Common myeloid progenitor, CD34-positive (primary cell): Measurements from ENCODE around the gene MMP15.

Experiments used
- CTCF ChIA-PET: fragments of 350-600 bp; sonication (Branson Sonifier 250); formaldehyde crosslinking; loops from one replicate; lab custom pipeline; 2021; ENCODE audit warnings: antibody characterized with exemption; lab: Charles Lee
- POLR2A ChIA-PET: fragments of 350-600 bp; sonication (Branson Sonifier 250); formaldehyde crosslinking; loops from one replicate; lab custom pipeline; 2021; ENCODE audit warnings: antibody characterized with exemption; lab: Charles Lee
- DNase-seq, 3 donors: peaks; one replicate each; pipeline versions ENCODE4 v3.0.0 to v3.0.0-alpha.2; 2013
- H3K27ac ChIP-seq, 2 experiments: 1 replicate in 1 of 2; 2 replicates in 1 of 2; pipeline ENCODE4 v1.7.0; 2013; ENCODE audit warnings: inconsistent platforms in 2 of 2, low read length in 2 of 2, mild to moderate bottlenecking in 2 of 2, low read depth in 1 of 2, moderate library complexity in 1 of 2; ENCODE audit not compliant: severe bottlenecking in 2 of 2, insufficient read depth in 1 of 2, poor library complexity in 1 of 2
- H3K27me3 ChIP-seq, 5 experiments: replicated peaks in 2 of 5; 1 replicate in 3 of 5; 2 replicates in 2 of 5; pipeline versions ENCODE4 v1.6.1 to v1.7.0; 2013; ENCODE audit warnings: low read length in 4 of 5, mild to moderate bottlenecking in 2 of 5, moderate library complexity in 2 of 5, inconsistent platforms in 1 of 5; ENCODE audit not compliant: insufficient read depth in 5 of 5, control insufficient read depth in 4 of 5
- H3K36me3 ChIP-seq, 4 experiments: 1 replicate in 2 of 4; 2 replicates in 2 of 4; pipeline versions ENCODE4 v1.6.1 to v1.7.0; 2013; ENCODE audit warnings: low read length in 3 of 4, control low read depth in 1 of 4, mild to moderate bottlenecking in 1 of 4; ENCODE audit not compliant: control insufficient read depth in 4 of 4, insufficient read depth in 4 of 4
- H3K4me1 ChIP-seq, 4 experiments: 1 replicate in 3 of 4; 2 replicates in 1 of 4; pipeline versions ENCODE4 v1.6.1 to v1.7.1; 2013; ENCODE audit warnings: low read length in 3 of 4, mild to moderate bottlenecking in 3 of 4, control low read depth in 1 of 4, inconsistent platforms in 1 of 4, moderate library complexity in 1 of 4; ENCODE audit not compliant: control insufficient read depth in 4 of 4, insufficient read depth in 4 of 4; ENCODE audit errors: control extremely low read depth in 1 of 4
- H3K4me3 ChIP-seq, 7 experiments: 1 replicate in 4 of 7; 2 replicates in 3 of 7; pipeline versions ENCODE4 v1.5.1 to v1.7.0; 2013; ENCODE audit warnings: mild to moderate bottlenecking in 7 of 7, low read length in 6 of 7, moderate library complexity in 6 of 7, inconsistent platforms in 2 of 7, low read depth in 2 of 7, control low read depth in 1 of 7; ENCODE audit not compliant: insufficient read depth in 4 of 7, control insufficient read depth in 1 of 7; ENCODE audit errors: extremely low read depth in 1 of 7
- H3K9me3 ChIP-seq, 5 experiments: 1 replicate in 4 of 5; 2 replicates in 1 of 5; pipeline versions ENCODE4 v1.6.1 to v1.7.1; 2013; ENCODE audit warnings: low read length in 4 of 5, mild to moderate bottlenecking in 2 of 5, inconsistent platforms in 1 of 5, low read depth in 1 of 5, moderate library complexity in 1 of 5; ENCODE audit not compliant: control insufficient read depth in 4 of 5, insufficient read depth in 2 of 5; ENCODE audit errors: control extremely low read depth in 1 of 5
- WGBS: methylation state at CpG from one replicate; pipeline ENCODE4 v1.1.5; 2013; ENCODE audit not compliant: insufficient coverage; 5-methylcytosine and 5-hydroxymethylcytosine counted together

The MMP15 gene

GRCh38 chr16:58039829-58040495 lies 14.4 kb downstream of the MMP15 start:
- Histone ChIP-seq H3K27me3 (no peaks in the 10 kb centered on the region), H3K4me1 (no peaks in the 10 kb centered on the region), H3K36me3 (no peaks in the 10 kb centered on the region), H3K9me3 (no peaks in the 10 kb centered on the region), H3K4me3 (no peak overlapping the region), H3K27ac (no peak overlapping the region)
- DNase-seq: no peak
- WGBS: 96% methylated on average over 20 of the region's 26 CpGs
- ChIA-PET CTCF (interaction anchor here (1.4 to 1.5 kb wide), 2 partner anchors 9 to 16 kb away, joined by 3 read pairs; no protein-coding TSS in a partner anchor), POLR2A (interaction anchor here (0.6 kb wide), 1 partner anchor 13 kb away, joined by 3 read pairs; no protein-coding TSS in a partner anchor)

- Histone ChIP-seq H3K9me3 (no peaks in the 10 kb centered on the region), H3K4me3 (no peak overlapping the region), H3K36me3 (no peaks in the 10 kb centered on the region), H3K4me1 (no peaks in the 10 kb centered on the region), H3K27ac (no peak overlapping the region), H3K27me3 (no peaks in the 10 kb centered on the region)
- WGBS: 96% methylated on average over 12 of the region's 12 CpGs
- CTCF ChIA-PET: interaction anchor here (1.4 kb wide), 1 partner anchor 17 kb away, joined by 3 read pairs; no protein-coding TSS in a partner anchor
- no peak for DNase-seq
- POLR2A ChIA-PET: no interaction called here
Measured at GRCh38 chr16:58040496-58040846, 14.9 kb downstream of the MMP15 start.

- Histone ChIP-seq H3K4me1 (peaks cover 0 to 1% (median 0%) of the 10 kb centered on the region in 4 experiments), H3K9me3 (no peaks in the 10 kb centered on the region), H3K27ac (no peak overlapping the region), H3K4me3 (no peak overlapping the region), H3K36me3 (no peaks in the 10 kb centered on the region), H3K27me3 (no peaks in the 10 kb centered on the region)
- WGBS: 89% methylated on average over 12 of the region's 14 CpGs
- ChIA-PET POLR2A (no interaction called here), CTCF (no interaction called here)
- peak in 1 of 3 donors; percentile 24 for DNase-seq
Measured at GRCh38 chr16:58040945-58041627, 15.5 kb downstream of the MMP15 start.

- H3K36me3 ChIP-seq: no peaks in the 10 kb centered on the region
Measured at GRCh38 chr16:58041628-58041955, 16.0 kb downstream of the MMP15 start.

GRCh38 chr16:58042001-58042885 lies 16.7 kb downstream of the MMP15 start:
- WGBS: 96% methylated on average over 21 of the region's 22 CpGs
- H3K4me1 ChIP-seq: peaks cover 0 to 8% (median 0%) of the 10 kb centered on the region in 4 experiments
- H3K9me3 ChIP-seq: no peaks in the 10 kb centered on the region
- H3K27ac ChIP-seq: no peak overlapping the region
- no peak overlapping the region for H3K4me3 ChIP-seq
- DNase-seq: no peak
- ChIA-PET CTCF (no interaction called here), POLR2A (no interaction called here)
- no peaks in the 10 kb centered on the region for H3K27me3 ChIP-seq
- H3K36me3 ChIP-seq: no peaks in the 10 kb centered on the region

More at GRCh38 chr16:58041628-58041955, 16.0 kb downstream of the MMP15 start:
- Histone ChIP-seq H3K27me3 (no peaks in the 10 kb centered on the region), H3K9me3 (no peaks in the 10 kb centered on the region), H3K4me1 (peaks cover 0 to 6% (median 0%) of the 10 kb centered on the region in 4 experiments), H3K4me3 (no peak overlapping the region), H3K27ac (no peak overlapping the region)
- ChIA-PET POLR2A (no interaction called here), CTCF (no interaction called here)
- DNase-seq: no peak
- WGBS: 97% methylated on average over 12 of the region's 18 CpGs

GRCh38 chr16:58042886-58043515 lies 17.4 kb downstream of the MMP15 start:
- no peaks in the 10 kb centered on the region for H3K9me3 ChIP-seq
- ChIA-PET POLR2A (no interaction called here), CTCF (no interaction called here)
- H3K27me3 ChIP-seq: no peaks in the 10 kb centered on the region
- H3K27ac ChIP-seq: no peak overlapping the region
- no peaks in the 10 kb centered on the region for H3K36me3 ChIP-seq
- no peak overlapping the region for H3K4me3 ChIP-seq
- WGBS: 96% methylated on average over 16 of the region's 16 CpGs
- peaks cover 0 to 8% (median 0%) of the 10 kb centered on the region in 4 experiments for H3K4me1 ChIP-seq
- no peak for DNase-seq
